Testis (tissue), 3 donors: ENCODE results near the gene ADI1. TPM values are rescaled to one million over a fixed set of nuclear protein-coding genes. Genes with fewer than 3 reads are reported as not detected.
A peak's percentile ranks its signal among the peaks of the same experiment; 100 is the strongest.

Experiments used
- DNase-seq: peaks from one replicate; pipeline ENCODE4 v3.0.0-alpha.2; 2019
- H3K27ac ChIP-seq, 2 donors: fragments of 200-600 bp; sonication (generic); one replicate each; pipeline ENCODE4 v1.5.1; 2019
- H3K27me3 ChIP-seq: fragments of 200-600 bp; sonication (generic); one replicate; pipeline ENCODE4 v1.5.1; 2019
- H3K36me3 ChIP-seq: fragments of 200-600 bp; sonication (generic); one replicate; pipeline ENCODE4 v1.5.1; 2017; ENCODE audit warnings: low read depth; ENCODE audit errors: missing control alignments
- H3K4me1 ChIP-seq: fragments of 200-600 bp; sonication (generic); one replicate; pipeline ENCODE4 v1.5.1; 2019
- H3K4me3 ChIP-seq, 2 donors: fragments of 200-600 bp; sonication (generic); one replicate each; pipeline ENCODE4 v1.5.1; 2017 to 2019
- H3K9me3 ChIP-seq: fragments of 200-600 bp; sonication (generic); one replicate; pipeline ENCODE4 v1.5.1; 2017
- CTCF ChIP-seq, 3 experiments: fragments of 450-650 bp in 2 of 3; fragments of 200-600 bp in 1 of 3; sonication (generic) in 1 of 3; IDR thresholded peaks; one replicate each; pipeline ENCODE4 v1.5.1; 2016 to 2019; ENCODE audit warnings: antibody characterized with exemption in 3 of 3, mild to moderate bottlenecking in 2 of 3, moderate library complexity in 1 of 3
- POLR2A ChIP-seq: fragments of 450-650 bp; IDR thresholded peaks from one replicate; pipeline ENCODE4 v1.6.1; 2017; ENCODE audit warnings: antibody characterized with exemption, mild to moderate bottlenecking, moderate library complexity
- WGBS, 2 donors: methylation state at CpG; one replicate each; pipeline ENCODE4 v1.1.5; 2018; 5-methylcytosine and 5-hydroxymethylcytosine counted together
- intact Hi-C: fragments of 100-400 bp; cut with DNase I; formaldehyde crosslinking; loops from one replicate; pipeline ENCODE4 v1.15.1; 2023; ENCODE audit warnings: low total_unique reads
- polyA plus RNA-seq: library from polyadenylated mRNA; stranded (reverse); fragments of 350-450 nt; fragmentation: Illumina TruSeq; extraction: RNeasy Lipid Tissue Mini Kit (QIAGEN cat#74804); gene quantifications from one replicate; pipeline ENCODE4 v1.2.3, GENCODE V29; 2014; ENCODE audit warnings: low read depth, low replicate concordance; ENCODE audit not compliant: insufficient read depth
- total RNA-seq, 2 donors: library from RNA; depleted of rRNA; stranded (reverse); fragments of >200 nt; gene quantifications; one replicate each; pipeline ENCODE4 v1.2.3, GENCODE V29; 2016

ADI1 gene
- total and polyA plus RNA-seq, 3 donors from 2014 or later: 41.1 to 52.5 (median 41.6) TPM

GRCh38 chr2:3488061-3488531, 31.2 kb downstream of the ADI1 start:
- TF ChIP-seq POLR2A: no peak
- TF ChIP-seq CTCF (IDR thresholded peaks at IDR 0.05): no peak
- Histone ChIP-seq H3K27ac (no peak overlapping the region), H3K4me3 (no peak overlapping the region), H3K36me3 (no peaks in the 10 kb centered on the region), H3K4me1 (peaks cover 7% of the 10 kb centered on the region), H3K27me3 (no peaks in the 10 kb centered on the region), H3K9me3 (no peaks in the 10 kb centered on the region)
- 57 to 65% methylated on average over 6 of the region's 6 CpGs for WGBS, 2 donors
- intact Hi-C loops: no loop called here
- DNase-seq: peak; percentile 11

- TF ChIP-seq CTCF (IDR thresholded peaks at IDR 0.05): no peak
- no peak for TF ChIP-seq POLR2A
- Histone ChIP-seq H3K27ac (peak overlapping the region in 1 of 2 donors; percentile 6), H3K36me3 (no peaks in the 10 kb centered on the region), H3K4me3 (no peak overlapping the region), H3K9me3 (no peaks in the 10 kb centered on the region), H3K27me3 (no peaks in the 10 kb centered on the region), H3K4me1 (peaks cover 7% of the 10 kb centered on the region)
- no peak for DNase-seq
- 56 to 64% methylated on average over 10 of the region's 10 CpGs for WGBS, 2 donors
- intact Hi-C loops: no loop called here
Measured at GRCh38 chr2:3487432-3487831, 31.9 kb downstream of the ADI1 start.

DNA sequence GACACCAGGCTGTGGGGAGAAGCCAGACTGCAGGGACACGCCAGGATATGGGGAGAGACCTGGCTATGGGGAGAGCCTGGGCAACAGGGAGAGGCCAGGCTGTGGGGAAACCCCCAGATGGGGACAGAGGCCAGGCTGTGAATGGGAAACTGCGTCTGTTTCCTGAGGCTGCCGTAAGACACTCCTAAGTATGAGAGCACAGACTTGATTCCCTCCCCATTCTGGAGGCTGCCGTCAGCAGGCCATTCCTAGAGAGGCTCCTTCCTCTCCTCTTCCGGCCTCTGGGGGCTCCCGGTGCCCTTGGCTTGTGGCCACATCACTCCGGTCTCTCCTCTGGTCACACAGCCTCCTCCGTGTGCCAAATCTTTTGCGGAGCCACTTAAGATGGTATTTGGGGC, 32.3 kb downstream of the ADI1 start:
- 73 to 78% methylated on average over 9 of the region's 9 CpGs for WGBS, 2 donors
- H3K27ac ChIP-seq: peak overlapping the region in 1 of 2 donors; percentile 6
- H3K27me3 ChIP-seq: no peaks in the 10 kb centered on the region
- peak; percentile 10 for DNase-seq
- H3K9me3 ChIP-seq: no peaks in the 10 kb centered on the region
- no peak overlapping the region for H3K4me3 ChIP-seq
- H3K36me3 ChIP-seq: no peaks in the 10 kb centered on the region
- TF ChIP-seq CTCF (IDR thresholded peaks at IDR 0.05) (no peak), POLR2A (no peak)
- H3K4me1 ChIP-seq: peaks cover 7% of the 10 kb centered on the region
- intact Hi-C loops: no loop called here

DNA sequence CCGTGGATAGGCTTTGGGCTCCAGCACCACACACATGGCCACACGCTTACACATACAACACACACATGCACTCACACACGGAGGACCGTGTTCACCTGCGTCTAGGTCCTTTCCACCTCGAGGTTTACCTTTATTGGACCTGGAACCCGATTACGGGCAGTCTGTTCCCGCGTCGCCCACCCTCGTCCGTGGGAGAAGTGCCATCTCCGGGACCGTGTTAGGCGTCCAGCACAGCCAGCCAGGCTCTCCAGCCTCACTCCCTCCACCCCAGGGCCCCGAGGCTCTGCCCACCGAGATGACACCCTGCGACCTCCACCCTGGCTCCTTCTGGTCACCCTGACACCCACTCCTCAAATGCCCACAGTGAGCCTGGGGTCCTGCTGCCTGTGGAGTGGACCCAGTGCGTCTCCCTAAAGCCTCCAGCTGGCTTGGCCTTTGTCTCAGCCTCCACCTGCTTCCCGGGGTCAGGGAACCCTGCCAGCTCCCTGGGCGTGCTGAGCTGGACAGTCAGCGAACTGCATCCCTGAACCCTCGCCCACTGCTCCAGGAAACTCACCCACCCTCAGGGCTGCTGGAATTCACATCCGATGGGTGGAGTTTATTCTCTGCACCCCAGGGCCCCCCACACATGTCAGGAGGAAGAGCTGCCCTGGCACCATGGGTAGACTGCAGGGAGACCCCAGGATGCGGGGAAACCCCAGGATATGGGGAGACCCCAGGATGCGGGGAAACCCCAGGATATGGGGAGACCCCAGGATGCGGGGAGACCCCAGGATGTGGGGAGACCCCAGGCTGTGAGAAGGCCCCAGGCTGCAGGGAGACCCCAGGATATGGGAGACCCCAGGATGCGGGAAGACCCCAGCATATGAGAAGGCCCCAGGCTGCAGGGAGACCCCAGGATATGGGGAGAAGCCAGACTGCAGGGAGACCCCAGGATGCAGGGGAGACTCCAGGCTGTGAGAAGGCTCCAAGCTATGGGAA, 33.0 kb downstream of the ADI1 start:
- peaks cover 7% of the 10 kb centered on the region for H3K4me1 ChIP-seq
- no peaks in the 10 kb centered on the region for H3K36me3 ChIP-seq
- intact Hi-C loops: no loop called here
- H3K27ac ChIP-seq: no peak overlapping the region
- no peak overlapping the region for H3K4me3 ChIP-seq
- no peaks in the 10 kb centered on the region for H3K27me3 ChIP-seq
- 90 to 95% methylated on average over 22 to 29 of the region's 29 CpGs for WGBS, 2 donors
- H3K9me3 ChIP-seq: no peaks in the 10 kb centered on the region
- DNase-seq: peak; percentile 11
- no peak for TF ChIP-seq POLR2A
- TF ChIP-seq CTCF (IDR thresholded peaks at IDR 0.05): no peak
